HG02885 (cell line): ENCODE measurements around the gene SEMA3F.

Source experiments
- ATAC-seq: cut with Tn5 transposase; IDR thresholded peaks from one replicate; pipeline ENCODE4 v1.9.1; 2021; ENCODE audit warnings: mild to moderate bottlenecking; ENCODE audit not compliant: unreplicated experiment, poor library complexity

SEMA3F gene

GRCh38 chr3:50168791-50169190 is 13.7 kb downstream of the SEMA3F start:
- no peak for ATAC-seq

- ATAC-seq, result no peak
Measured at GRCh38 chr3:50169232-50169832, 14.2 kb downstream of the SEMA3F start.

GRCh38 chr3:50169858-50170257 is 14.7 kb downstream of the SEMA3F start:
- ATAC-seq, result no peak

GRCh38 chr3:50170689-50171088 is 15.6 kb downstream of the SEMA3F start:
- no peak for ATAC-seq

GRCh38 chr3:50171540-50172301 is 16.6 kb downstream of the SEMA3F start:
- ATAC-seq, result no peak

- ATAC-seq, result no peak
Measured at GRCh38 chr3:50172626-50173220, 17.6 kb downstream of the SEMA3F start.

- ATAC-seq, result no peak
Measured at GRCh38 chr3:50173685-50174516, 18.8 kb downstream of the SEMA3F start.

- no peak for ATAC-seq
Measured at GRCh38 chr3:50174517-50174895, 19.4 kb downstream of the SEMA3F start.

GRCh38 chr3:50174947-50175524 is 19.9 kb downstream of the SEMA3F start:
- ATAC-seq, result no peak

GRCh38 chr3:50177346-50177745 is 22.2 kb downstream of the SEMA3F start:
- ATAC-seq, result no peak

GRCh38 chr3:50179710-50180109 is 24.6 kb downstream of the SEMA3F start:
- no peak for ATAC-seq

GRCh38 chr3:50181985-50182384 is 26.9 kb downstream of the SEMA3F start:
- no peak for ATAC-seq

- no peak for ATAC-seq
Measured at GRCh38 chr3:50182533-50183099, 27.5 kb downstream of the SEMA3F start.

- no peak for ATAC-seq
Measured at GRCh38 chr3:50183755-50184154, 28.6 kb downstream of the SEMA3F start.

- no peak for ATAC-seq
Measured at GRCh38 chr3:50184242-50184978, 29.3 kb downstream of the SEMA3F start.

GRCh38 chr3:50185230-50185629 is 30.1 kb downstream of the SEMA3F start:
- ATAC-seq, result no peak

GRCh38 chr3:50186096-50186495 is 31.0 kb downstream of the SEMA3F start:
- no peak for ATAC-seq

- ATAC-seq, result no peak
Measured at GRCh38 chr3:50187750-50188149, 32.6 kb downstream of the SEMA3F start.

GRCh38 chr3:50189274-50189673 is 34.1 kb downstream of the SEMA3F start:
- ATAC-seq, result no peak
